RWPE2 (cell line): ENCODE data around the gene ASTN1.

Source experiments
- ATAC-seq: fragments of 200-7000 bp; cut with Tn5 transposase; 3 replicates; pipeline ENCODE4 v1.9.1; 2021; ENCODE audit warnings: low read depth
- DNase-seq: peaks from one replicate; pipeline ENCODE4 v3.0.0-alpha.2; 2020; ENCODE audit warnings: low spot score
- H3K27ac ChIP-seq: fragments of 450-650 bp; 2 replicates; pipeline ENCODE4 v1.5.1; 2017; ENCODE audit warnings: mild to moderate bottlenecking; ENCODE audit not compliant: poor library complexity, severe bottlenecking
- H3K27me3 ChIP-seq: fragments of 250-450 bp; sonication (Bioruptor Pico); 2 replicates; pipeline ENCODE4 v1.5.1; 2021; ENCODE audit warnings: mild to moderate bottlenecking, moderate library complexity; ENCODE audit not compliant: insufficient read depth, poor library complexity, severe bottlenecking
- H3K36me3 ChIP-seq: fragments of 250-450 bp; sonication (Bioruptor Pico); 2 replicates; pipeline ENCODE4 v1.5.1; 2020; ENCODE audit warnings: low read depth, mild to moderate bottlenecking, moderate library complexity
- H3K4me1 ChIP-seq: fragments of 250-450 bp; sonication (Bioruptor Pico); 2 replicates; pipeline ENCODE4 v1.5.1; 2021; ENCODE audit warnings: mild to moderate bottlenecking, moderate library complexity; ENCODE audit not compliant: insufficient read depth, poor library complexity, severe bottlenecking
- H3K4me3 ChIP-seq: fragments of 250-450 bp; sonication (Bioruptor Pico); 2 replicates; pipeline ENCODE4 v1.5.1; 2021; ENCODE audit warnings: mild to moderate bottlenecking, moderate library complexity; ENCODE audit not compliant: severe bottlenecking
- H3K9me3 ChIP-seq: fragments of 250-450 bp; sonication (Bioruptor Pico); 2 replicates; pipeline ENCODE4 v1.5.1; 2021; ENCODE audit warnings: mild to moderate bottlenecking, moderate library complexity; ENCODE audit not compliant: severe bottlenecking
- CTCF ChIP-seq: fragments of 450-650 bp; IDR thresholded peaks from one replicate; pipeline ENCODE4 v1.5.1; 2017; ENCODE audit warnings: mild to moderate bottlenecking, moderate library complexity; ENCODE audit not compliant: poor library complexity, severe bottlenecking

Gene ASTN1

DNA sequence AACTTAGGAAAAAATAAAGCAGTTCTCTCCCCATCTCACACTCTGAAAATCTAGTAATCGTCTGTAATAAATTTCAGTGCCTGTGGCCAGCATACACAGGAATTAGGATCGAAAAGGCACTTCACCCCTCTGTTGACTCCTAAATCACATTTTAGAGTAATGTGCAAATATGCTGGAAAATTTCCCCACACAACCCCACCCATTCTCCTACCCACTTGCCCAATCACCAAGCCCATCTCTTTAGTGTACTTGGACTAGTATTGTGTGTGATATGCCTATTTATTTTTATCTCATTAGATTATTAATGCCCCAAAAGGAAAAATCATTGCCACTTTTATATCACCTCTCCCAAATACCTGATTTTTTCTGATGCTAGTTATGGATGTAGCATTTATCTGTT lies 323.3 kb downstream of the ASTN1 start:
- Histone ChIP-seq H3K9me3 (no peaks in the 10 kb centered on the region), H3K27me3 (no peaks in the 10 kb centered on the region), H3K36me3 (no peaks in the 10 kb centered on the region), H3K4me3 (no peak overlapping the region), H3K27ac (no peak overlapping the region), H3K4me1 (no peaks in the 10 kb centered on the region)
- TF ChIP-seq CTCF = no peak
- DNase-seq = no peak
- no peak for ATAC-seq

DNA sequence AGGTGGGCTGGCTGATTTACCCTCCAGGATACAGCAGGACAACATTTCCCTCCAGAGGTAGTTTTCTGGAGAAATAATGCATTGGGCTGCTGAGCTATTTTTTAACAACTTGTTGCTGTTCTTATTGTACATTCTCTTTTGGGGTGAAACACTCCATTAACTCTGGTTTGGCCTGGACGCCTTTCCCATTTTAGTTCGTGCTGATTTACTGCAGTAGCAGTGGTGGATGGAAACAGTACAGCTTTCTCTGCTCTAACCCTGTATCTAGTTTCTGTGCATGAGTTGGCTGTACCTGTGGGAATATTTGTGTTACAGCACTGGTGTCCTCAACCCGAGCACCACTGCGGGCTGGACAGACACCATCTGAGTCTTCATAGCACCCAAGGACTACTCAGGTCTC lies 325.3 kb downstream of the ASTN1 start:
- Histone ChIP-seq H3K9me3 (no peaks in the 10 kb centered on the region), H3K36me3 (no peaks in the 10 kb centered on the region), H3K27me3 (no peaks in the 10 kb centered on the region), H3K27ac (no peak overlapping the region), H3K4me1 (no peaks in the 10 kb centered on the region), H3K4me3 (no peak overlapping the region)
- ATAC-seq (no peak), DNase-seq (no peak)
- TF ChIP-seq CTCF = no peak

DNA sequence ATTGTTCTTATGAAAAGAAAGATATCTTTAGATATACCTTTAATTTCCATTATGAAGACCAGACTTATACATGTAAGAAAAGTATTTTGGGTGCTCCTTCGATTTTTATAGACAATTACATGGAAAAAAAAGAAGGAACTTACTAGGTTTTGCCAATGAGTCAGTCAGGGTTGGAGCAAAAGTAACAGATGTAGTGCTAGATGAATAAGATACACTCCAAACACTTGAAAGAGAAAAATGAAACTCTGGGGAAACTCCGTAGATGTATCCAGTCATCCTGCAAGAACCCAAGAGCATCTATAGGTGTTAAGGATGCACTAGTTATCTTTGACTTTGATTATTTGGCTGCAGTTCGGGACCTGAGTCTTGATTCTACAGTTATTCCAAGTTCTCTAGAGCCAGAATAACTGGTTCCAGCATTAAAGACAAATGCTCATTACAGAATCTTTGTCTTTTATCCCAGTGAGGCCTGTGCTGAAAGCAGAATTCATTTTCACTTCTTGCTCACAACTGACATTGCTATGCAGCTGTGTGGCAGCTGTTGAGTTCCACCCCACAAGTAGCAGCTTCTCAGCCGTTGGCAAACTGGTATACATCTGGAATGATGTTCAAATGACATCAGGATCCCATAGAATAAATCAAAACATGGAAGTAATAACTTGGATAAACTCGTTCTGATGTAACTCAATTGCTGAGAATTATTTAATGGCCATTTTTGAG lies 326.1 kb downstream of the ASTN1 start:
- Histone ChIP-seq H3K4me1 (no peaks in the 10 kb centered on the region), H3K27me3 (no peaks in the 10 kb centered on the region), H3K36me3 (no peaks in the 10 kb centered on the region), H3K4me3 (no peak overlapping the region), H3K27ac (no peak overlapping the region), H3K9me3 (no peaks in the 10 kb centered on the region)
- no peak for TF ChIP-seq CTCF
- ATAC-seq = no peak
- no peak for DNase-seq

DNA sequence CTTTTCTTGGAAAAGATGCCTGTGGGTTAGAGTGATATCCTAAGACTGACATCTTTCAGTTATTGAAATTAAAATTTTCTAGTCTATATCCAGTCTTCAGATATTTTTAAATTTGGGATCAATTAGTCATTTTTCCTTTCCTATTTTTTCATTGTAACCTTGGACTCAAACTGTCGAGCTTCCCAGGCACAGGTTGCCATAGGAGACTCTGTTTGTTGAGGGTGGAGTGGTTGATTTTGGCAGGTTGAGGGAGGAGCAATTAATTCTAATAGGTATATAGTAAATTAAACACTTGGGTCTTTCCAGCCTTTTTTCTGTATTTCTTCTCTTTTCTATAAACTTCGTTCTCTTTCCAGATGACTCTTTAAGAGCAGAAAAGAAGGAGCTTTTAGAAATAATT lies 326.8 kb downstream of the ASTN1 start:
- H3K4me1 ChIP-seq = no peaks in the 10 kb centered on the region
- no peak for DNase-seq
- H3K9me3 ChIP-seq = no peaks in the 10 kb centered on the region
- H3K4me3 ChIP-seq = no peak overlapping the region
- TF ChIP-seq CTCF = no peak
- no peak overlapping the region for H3K27ac ChIP-seq
- H3K36me3 ChIP-seq = no peaks in the 10 kb centered on the region
- H3K27me3 ChIP-seq = no peaks in the 10 kb centered on the region
- ATAC-seq = no peak

GRCh38 chr1:176831150-176831549 lies 333.4 kb downstream of the ASTN1 start:
- no peaks in the 10 kb centered on the region for H3K36me3 ChIP-seq
- H3K4me3 ChIP-seq = no peak overlapping the region
- no peak for TF ChIP-seq CTCF
- ATAC-seq (no peak), DNase-seq (no peak)
- no peak overlapping the region for H3K27ac ChIP-seq
- no peaks in the 10 kb centered on the region for H3K27me3 ChIP-seq
- H3K4me1 ChIP-seq = no peaks in the 10 kb centered on the region
- no peaks in the 10 kb centered on the region for H3K9me3 ChIP-seq
